GM08714 (cell line): ENCODE measurements around the gene TMEM212.
"Not testable (repeated sequence)": the region's sequence is repeated elsewhere in the genome, so short reads cannot be mapped to it uniquely, and the experiment has no call there.

ENCODE experiments used
- H3K4me3 ChIP-seq: fragments of 200-500 bp; sonication (Bioruptor generic); 2 replicates; pipeline ENCODE4 v1.5.1; 2014; ENCODE audit warnings: mild to moderate bottlenecking, low read length, inconsistent platforms
- ZNF274 ChIP-seq: IDR thresholded peaks from 2 replicates; pipeline ENCODE4 v1.6.1; 2012; ENCODE audit warnings: mild to moderate bottlenecking, low read depth, low read length

Gene TMEM212

GRCh38 chr3:171850320-171850959, 7.3 kb downstream of the TMEM212 start:
- no peak for TF ChIP-seq ZNF274
- no peak overlapping the region for H3K4me3 ChIP-seq

GRCh38 chr3:171850960-171851659, 8.0 kb downstream of the TMEM212 start:
- no peak overlapping the region for H3K4me3 ChIP-seq
- no peak for TF ChIP-seq ZNF274

- no peak overlapping the region for H3K4me3 ChIP-seq
- TF ChIP-seq ZNF274, result no peak
Measured at GRCh38 chr3:171851660-171852058, 8.5 kb downstream of the TMEM212 start.

- no peak for TF ChIP-seq ZNF274
- H3K4me3 ChIP-seq, result no peak overlapping the region
Measured at GRCh38 chr3:171854649-171855305, 11.6 kb downstream of the TMEM212 start.

GRCh38 chr3:171858770-171859169, 15.6 kb downstream of the TMEM212 start:
- H3K4me3 ChIP-seq, result not testable (repeated sequence)

- no peak overlapping the region for H3K4me3 ChIP-seq
- no peak for TF ChIP-seq ZNF274
Measured at GRCh38 chr3:171860830-171861535, 17.8 kb downstream of the TMEM212 start.

- no peak for TF ChIP-seq ZNF274
Measured at GRCh38 chr3:171862392-171862791, 19.2 kb downstream of the TMEM212 start.

GRCh38 chr3:171862993-171863521, 19.9 kb downstream of the TMEM212 start:
- no peak overlapping the region for H3K4me3 ChIP-seq
- TF ChIP-seq ZNF274, result no peak

More at GRCh38 chr3:171862392-171862791, 19.2 kb downstream of the TMEM212 start:
- no peak overlapping the region for H3K4me3 ChIP-seq

GRCh38 chr3:171863920-171864319, 20.8 kb downstream of the TMEM212 start:
- no peak for TF ChIP-seq ZNF274
- no peak overlapping the region for H3K4me3 ChIP-seq

GRCh38 chr3:171865191-171865865, 22.2 kb downstream of the TMEM212 start:
- no peak for TF ChIP-seq ZNF274

GRCh38 chr3:171867981-171868380, 24.8 kb downstream of the TMEM212 start:
- H3K4me3 ChIP-seq, result no peak overlapping the region
- TF ChIP-seq ZNF274, result no peak

More at GRCh38 chr3:171865191-171865865, 22.2 kb downstream of the TMEM212 start:
- H3K4me3 ChIP-seq, result no peak overlapping the region

- no peak overlapping the region for H3K4me3 ChIP-seq
- TF ChIP-seq ZNF274, result no peak
Measured at GRCh38 chr3:171871392-171872274, 28.5 kb downstream of the TMEM212 start.

GRCh38 chr3:171873580-171873979, 30.4 kb downstream of the TMEM212 start:
- H3K4me3 ChIP-seq, result no peak overlapping the region
- TF ChIP-seq ZNF274, result no peak

- H3K4me3 ChIP-seq, result no peak overlapping the region
- TF ChIP-seq ZNF274, result no peak
Measured at GRCh38 chr3:171874251-171874681, 31.1 kb downstream of the TMEM212 start.
